Right lobe of liver (tissue), 6 donors: ENCODE results near the gene TGFB1. TPM values are rescaled to one million over a fixed set of nuclear protein-coding genes. Genes with fewer than 3 reads are reported as not detected.

Experiments
- ATAC-seq, 4 donors: fragments of 200-7000 bp; cut with Tn5 transposase; one replicate each; pipeline ENCODE4 v1.9.1; 2020; ENCODE audit warnings: mild to moderate bottlenecking in 4 of 4, moderate library complexity in 4 of 4
- DNase-seq, 3 donors: peaks; one replicate each; pipeline ENCODE4 v3.0.0-alpha.2; 2020
- H3K27ac ChIP-seq, 3 donors: fragments of 200-600 bp; one replicate each; pipeline ENCODE4 v1.8.0; 2022
- H3K27me3 ChIP-seq, 2 donors: fragments of 200-600 bp; one replicate each; pipeline ENCODE4 v1.8.0; 2022
- H3K36me3 ChIP-seq, 4 donors: fragments of 200-600 bp; sonication (generic) in 1 of 4; one replicate each; pipeline versions ENCODE4 v1.5.1 to v1.8.0; 2017 to 2022; ENCODE audit warnings: control low read depth in 1 of 4
- H3K4me1 ChIP-seq, 4 donors: fragments of 200-600 bp; sonication (generic) in 1 of 4; one replicate each; pipeline versions ENCODE4 v1.5.1 to v1.8.0; 2017 to 2022; ENCODE audit warnings: control low read depth in 1 of 4
- H3K4me3 ChIP-seq, 3 donors: fragments of 200-600 bp; one replicate each; pipeline ENCODE4 v1.8.0; 2022
- H3K9me3 ChIP-seq, 4 donors: fragments of 200-600 bp; sonication (generic) in 1 of 4; one replicate each; pipeline versions ENCODE4 v1.5.1 to v1.8.0; 2017 to 2022; ENCODE audit warnings: control low read depth in 1 of 4
- POLR2A ChIP-seq: fragments of 450-650 bp; IDR thresholded peaks from one replicate; pipeline ENCODE4 v1.6.1; 2017; ENCODE audit warnings: antibody characterized with exemption, mild to moderate bottlenecking
- WGBS: methylation state at CpG from one replicate; pipeline ENCODE4 v1.1.6; 2018; ENCODE audit warnings: low coverage, low lambda C conversion rate; ENCODE audit not compliant: insufficient coverage; ENCODE audit errors: missing lambda C conversion rate; 5-methylcytosine and 5-hydroxymethylcytosine counted together
- intact Hi-C, 2 donors: fragments of 100-400 bp; cut with DNase I; formaldehyde crosslinking; loops; one replicate each; pipeline versions ENCODE4 v1.11.2 to v1.14.1; 2022
- total RNA-seq, 6 experiments: library from RNA; depleted of rRNA in 2 of 6; stranded (reverse); fragments of >200 nt in 2 of 6; fragmentation: NEBNext Ultra II Directional in 3 of 6; extraction: Animal tissue kit (Norgen Biotek cat#: 25700) in 3 of 6; gene quantifications; one replicate each; pipeline versions ENCODE4 v1.1.0 to v1.2.4, GENCODE V29; 2016 to 2023
- TF ChIP-seq, protein P1 (sequence below), 4 donors: fragments of 200-600 bp in 3 of 4; fragments of 450-650 bp in 1 of 4; IDR thresholded peaks; one replicate each; pipeline versions ENCODE4 v1.5.1 to v1.8.0; 2016 to 2022; ENCODE audit warnings: antibody characterized with exemption in 4 of 4, mild to moderate bottlenecking in 2 of 4
- donor health status: DM: no; HTN: yes; CAD: no.
- donor health status: DM: no; HTN: no; CAD: no.
- donor health status: DM: no; HTN: no; CAD: no.
- donor health status: DM: no; HTN: yes; CAD: no.
- donor health status: DM: no; HTN: yes; CAD: no.

The TGFB1 gene
- total RNA-seq, 6 experiments from 2014 or later, result 4.9 to 19.1 (median 8.5) TPM

DNA sequence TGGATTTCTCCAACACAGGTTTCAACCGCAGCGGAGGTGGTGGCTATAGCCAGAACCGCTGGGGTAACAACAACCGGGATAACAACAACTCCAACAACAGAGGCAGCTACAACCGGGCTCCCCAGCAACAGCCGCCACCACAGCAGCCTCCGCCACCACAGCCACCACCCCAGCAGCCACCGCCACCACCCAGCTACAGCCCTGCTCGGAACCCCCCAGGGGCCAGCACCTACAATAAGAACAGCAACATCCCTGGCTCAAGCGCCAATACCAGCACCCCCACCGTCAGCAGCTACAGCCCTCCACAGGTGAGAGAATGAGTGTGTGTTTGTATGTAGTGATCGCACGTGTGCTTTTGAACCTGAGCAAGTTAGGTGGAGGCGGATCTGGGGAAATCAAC is 49.8 kb downstream of the TGFB1 start:
- intact Hi-C loops, result no loop called here
- Histone ChIP-seq H3K36me3 (peaks cover 3 to 72% (median 31%) of the 10 kb centered on the region in 4 donors), H3K27ac (no peak overlapping the region), H3K4me1 (peaks cover 0 to 11% (median 7%) of the 10 kb centered on the region in 4 donors), H3K27me3 (no peaks in the 10 kb centered on the region), H3K9me3 (no peaks in the 10 kb centered on the region), H3K4me3 (no peak overlapping the region)
- DNase-seq (no peak), ATAC-seq (no peak)
- TF ChIP-seq POLR2A, result no peak
- TF ChIP-seq, protein P1, sequence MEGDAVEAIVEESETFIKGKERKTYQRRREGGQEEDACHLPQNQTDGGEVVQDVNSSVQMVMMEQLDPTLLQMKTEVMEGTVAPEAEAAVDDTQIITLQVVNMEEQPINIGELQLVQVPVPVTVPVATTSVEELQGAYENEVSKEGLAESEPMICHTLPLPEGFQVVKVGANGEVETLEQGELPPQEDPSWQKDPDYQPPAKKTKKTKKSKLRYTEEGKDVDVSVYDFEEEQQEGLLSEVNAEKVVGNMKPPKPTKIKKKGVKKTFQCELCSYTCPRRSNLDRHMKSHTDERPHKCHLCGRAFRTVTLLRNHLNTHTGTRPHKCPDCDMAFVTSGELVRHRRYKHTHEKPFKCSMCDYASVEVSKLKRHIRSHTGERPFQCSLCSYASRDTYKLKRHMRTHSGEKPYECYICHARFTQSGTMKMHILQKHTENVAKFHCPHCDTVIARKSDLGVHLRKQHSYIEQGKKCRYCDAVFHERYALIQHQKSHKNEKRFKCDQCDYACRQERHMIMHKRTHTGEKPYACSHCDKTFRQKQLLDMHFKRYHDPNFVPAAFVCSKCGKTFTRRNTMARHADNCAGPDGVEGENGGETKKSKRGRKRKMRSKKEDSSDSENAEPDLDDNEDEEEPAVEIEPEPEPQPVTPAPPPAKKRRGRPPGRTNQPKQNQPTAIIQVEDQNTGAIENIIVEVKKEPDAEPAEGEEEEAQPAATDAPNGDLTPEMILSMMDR (IDR thresholded peaks at IDR 0.05), result no peak
- WGBS, result 85% methylated on average over 4 of the region's 14 CpGs

DNA sequence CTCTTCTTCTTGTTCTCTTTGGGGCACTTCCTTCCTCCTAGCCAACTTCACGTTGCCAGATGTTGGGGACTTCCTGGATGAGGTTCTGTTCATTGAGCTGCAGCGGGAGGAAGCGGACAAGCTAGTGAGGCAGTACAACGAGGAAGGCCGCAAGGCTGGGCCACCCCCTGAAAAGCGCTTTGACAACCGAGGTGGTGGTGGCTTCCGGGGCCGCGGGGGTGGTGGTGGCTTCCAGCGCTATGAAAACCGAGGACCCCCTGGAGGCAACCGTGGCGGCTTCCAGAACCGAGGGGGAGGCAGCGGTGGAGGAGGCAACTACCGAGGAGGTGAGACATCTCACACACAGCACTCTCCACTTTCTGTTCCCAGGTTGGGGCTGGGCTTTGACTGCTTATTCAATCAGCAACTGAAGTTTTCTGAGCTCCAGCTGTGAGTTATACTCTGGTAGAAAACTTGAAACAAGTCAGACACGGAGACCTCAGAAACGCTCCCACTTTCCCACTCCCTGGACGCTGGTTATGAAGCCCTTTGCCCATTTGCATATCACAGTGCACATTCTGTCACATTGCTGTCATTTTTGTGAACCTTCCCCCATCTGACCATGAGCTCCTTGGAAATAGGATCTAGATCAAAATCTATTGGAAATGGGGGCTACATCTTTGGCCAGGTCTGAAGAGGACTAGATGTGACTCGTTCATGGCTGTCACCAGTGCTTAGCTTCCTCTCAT is 50.9 kb downstream of the TGFB1 start:
- intact Hi-C loops, result no loop called here
- ATAC-seq, result peak in 3 of 4 donors; percentile 5 to 17 (median 9)
- no peaks in the 10 kb centered on the region for H3K27me3 ChIP-seq

DNA sequence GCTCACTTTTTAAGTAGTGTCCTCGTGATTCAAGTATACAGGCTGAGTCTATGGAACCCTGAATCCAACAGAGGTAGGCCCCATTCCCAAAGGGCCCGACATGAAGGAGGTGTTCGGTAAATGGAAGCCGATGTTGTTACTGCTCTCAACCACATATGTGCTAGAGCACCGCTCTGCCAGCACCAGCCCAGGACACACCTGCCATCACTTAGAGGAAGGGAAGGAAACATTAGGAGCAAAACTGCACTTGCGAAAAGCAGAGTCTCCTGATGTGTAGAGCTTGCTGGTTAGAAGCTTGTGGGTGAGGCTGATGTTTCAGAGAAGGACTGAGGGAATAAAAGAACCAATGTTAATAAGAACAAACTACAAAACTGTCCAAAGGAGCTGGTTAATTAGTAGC is 53.2 kb downstream of the TGFB1 start:
- Histone ChIP-seq H3K4me1 (peaks cover 0 to 4% (median 0%) of the 10 kb centered on the region in 4 donors), H3K9me3 (no peaks in the 10 kb centered on the region), H3K4me3 (no peak overlapping the region), H3K27ac (no peak overlapping the region), H3K36me3 (peaks cover 7 to 80% (median 33%) of the 10 kb centered on the region in 4 donors), H3K27me3 (no peaks in the 10 kb centered on the region)
- TF ChIP-seq, protein P1 (IDR thresholded peaks at IDR 0.05), result no peak
- TF ChIP-seq POLR2A, result no peak
- no peak for DNase-seq
- 90% methylated on average over 3 of the region's 6 CpGs for WGBS
- ATAC-seq, result no peak
- intact Hi-C loops, result no loop called here

More for the DNA sequence above, 50.9 kb downstream of the TGFB1 start:
- DNase-seq, result peak in 1 of 3 donors; percentile 29
- no peak overlapping the region for H3K27ac ChIP-seq
- H3K9me3 ChIP-seq, result no peaks in the 10 kb centered on the region
- peaks cover 0 to 4% (median 0%) of the 10 kb centered on the region in 4 donors for H3K4me1 ChIP-seq
- TF ChIP-seq, protein P1 (IDR thresholded peaks at IDR 0.05), result no peak
- TF ChIP-seq POLR2A, result no peak
- 75% methylated on average over 9 of the region's 21 CpGs for WGBS
- H3K36me3 ChIP-seq, result peaks cover 7 to 74% (median 32%) of the 10 kb centered on the region in 4 donors
- H3K4me3 ChIP-seq, result no peak overlapping the region

DNA sequence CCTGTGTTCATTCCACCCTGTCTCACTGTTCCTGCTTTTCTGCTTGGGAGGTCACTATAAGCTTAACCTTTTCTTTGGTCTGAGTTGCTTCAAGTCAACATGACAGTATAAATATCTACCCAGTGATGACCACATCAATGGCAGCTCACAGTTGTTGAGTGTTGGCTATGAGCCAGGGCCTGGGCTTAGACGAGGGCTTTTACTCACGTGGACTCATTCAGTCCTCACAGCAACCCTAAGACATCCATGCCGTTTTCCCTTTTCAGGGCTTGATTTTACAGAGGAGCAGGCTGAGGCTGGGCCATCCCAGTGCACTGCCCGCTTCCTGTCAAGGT is 54.0 kb downstream of the TGFB1 start:
- Histone ChIP-seq H3K4me1 (peaks cover 0 to 3% (median 0%) of the 10 kb centered on the region in 4 donors), H3K27ac (peak overlapping the region in 1 of 3 donors; percentile 13), H3K27me3 (no peaks in the 10 kb centered on the region), H3K36me3 (peaks cover 7 to 80% (median 34%) of the 10 kb centered on the region in 4 donors), H3K4me3 (no peak overlapping the region), H3K9me3 (no peaks in the 10 kb centered on the region)
- no peak for ATAC-seq
- TF ChIP-seq POLR2A, result no peak
- TF ChIP-seq, protein P1 (IDR thresholded peaks at IDR 0.05), result no peak
- 70% methylated on average over 2 of the region's 4 CpGs for WGBS
- intact Hi-C loops, result no loop called here
- no peak for DNase-seq
